ENCODE data around the gene IL9R.
A peak's percentile ranks its signal among the peaks of the same experiment; 100 is the strongest.
"Not testable (repeated sequence)": the region's sequence is repeated elsewhere in the genome, so short reads cannot be mapped to it uniquely, and the experiment has no call there.

The IL9R gene, protein sequence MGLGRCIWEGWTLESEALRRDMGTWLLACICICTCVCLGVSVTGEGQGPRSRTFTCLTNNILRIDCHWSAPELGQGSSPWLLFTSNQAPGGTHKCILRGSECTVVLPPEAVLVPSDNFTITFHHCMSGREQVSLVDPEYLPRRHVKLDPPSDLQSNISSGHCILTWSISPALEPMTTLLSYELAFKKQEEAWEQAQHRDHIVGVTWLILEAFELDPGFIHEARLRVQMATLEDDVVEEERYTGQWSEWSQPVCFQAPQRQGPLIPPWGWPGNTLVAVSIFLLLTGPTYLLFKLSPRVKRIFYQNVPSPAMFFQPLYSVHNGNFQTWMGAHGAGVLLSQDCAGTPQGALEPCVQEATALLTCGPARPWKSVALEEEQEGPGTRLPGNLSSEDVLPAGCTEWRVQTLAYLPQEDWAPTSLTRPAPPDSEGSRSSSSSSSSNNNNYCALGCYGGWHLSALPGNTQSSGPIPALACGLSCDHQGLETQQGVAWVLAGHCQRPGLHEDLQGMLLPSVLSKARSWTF

GRCh38 chrX:155997436-155997835, at the start of gene IL9R:
IL9R (plus strand) TSS chrX:155997696; CDS start chrX:155997760, 64 bp downstream.
- no peak for DNase-seq

GRCh38 chrX:155949098-155949497, 48.4 kb upstream of the IL9R start:
- no peak for DNase-seq

DNA sequence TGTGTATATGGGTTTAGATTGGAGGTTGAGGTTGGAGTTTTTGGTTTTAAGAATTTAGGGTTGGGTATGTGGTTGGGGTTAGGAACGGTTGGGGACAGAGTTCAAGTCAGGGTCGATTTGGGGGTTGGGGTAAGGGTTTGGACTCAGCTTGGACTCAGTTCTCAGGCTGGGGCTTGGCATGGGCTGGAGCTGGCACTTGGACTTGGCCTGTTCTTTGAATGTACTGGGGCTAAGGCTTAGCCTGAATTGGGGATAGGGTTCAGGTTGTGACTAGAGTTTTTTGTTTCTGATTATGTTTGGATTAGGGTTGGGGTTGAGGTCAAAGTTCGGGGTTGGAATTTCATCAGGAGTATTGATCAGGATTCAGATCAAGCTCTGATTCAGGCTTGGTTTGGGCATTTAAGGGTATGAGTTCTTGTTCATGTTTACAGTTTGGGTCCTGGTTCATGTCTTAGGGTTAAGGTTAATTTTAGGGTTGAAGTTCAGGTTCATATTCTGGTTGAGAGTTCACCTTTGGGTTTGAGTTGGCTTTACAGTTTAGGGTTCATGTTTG, 46.2 kb upstream of the IL9R start:
- no peak for DNase-seq

DNA sequence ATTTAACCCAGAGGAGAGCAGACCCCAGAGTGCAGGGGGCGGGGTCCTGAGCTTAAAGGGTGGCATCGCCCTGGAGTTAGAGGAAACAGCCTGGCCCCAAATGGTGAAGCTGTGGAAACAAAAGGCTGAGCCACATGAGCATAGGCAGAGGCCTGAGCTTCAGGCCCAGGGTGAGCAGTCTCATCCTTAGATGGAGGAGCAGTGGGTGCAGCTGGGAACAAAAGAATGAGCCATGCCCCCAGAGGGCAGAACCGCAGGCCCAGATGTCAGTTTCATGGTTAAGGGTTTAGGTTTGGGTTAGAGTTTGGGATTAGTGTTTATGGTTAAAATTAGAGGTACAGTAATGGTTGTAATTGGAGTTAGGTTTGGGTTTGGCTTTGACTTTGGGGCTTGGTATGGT, 44.4 kb upstream of the IL9R start:
- DNase-seq: no peak

DNA sequence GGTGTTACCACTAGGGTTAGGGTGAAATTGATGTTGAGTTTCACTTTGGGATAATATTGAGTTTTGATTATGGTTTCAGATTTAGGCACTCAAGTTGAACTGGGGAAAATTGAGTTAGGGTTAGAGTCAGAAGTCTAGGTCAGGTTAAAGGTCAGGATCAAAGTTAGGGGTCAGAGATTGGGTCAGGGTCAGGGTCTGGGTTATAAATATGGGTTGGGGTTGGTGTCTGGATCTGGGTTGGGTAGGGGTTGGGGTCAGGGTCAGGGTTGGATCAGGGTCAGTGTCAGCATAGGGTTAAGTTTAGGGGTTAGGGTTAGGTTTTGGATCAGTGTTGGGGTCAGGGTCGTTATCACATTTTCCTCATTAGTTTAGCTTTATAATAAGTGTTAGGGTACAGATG, 42.7 kb upstream of the IL9R start:
- DNase-seq: no peak

DNA sequence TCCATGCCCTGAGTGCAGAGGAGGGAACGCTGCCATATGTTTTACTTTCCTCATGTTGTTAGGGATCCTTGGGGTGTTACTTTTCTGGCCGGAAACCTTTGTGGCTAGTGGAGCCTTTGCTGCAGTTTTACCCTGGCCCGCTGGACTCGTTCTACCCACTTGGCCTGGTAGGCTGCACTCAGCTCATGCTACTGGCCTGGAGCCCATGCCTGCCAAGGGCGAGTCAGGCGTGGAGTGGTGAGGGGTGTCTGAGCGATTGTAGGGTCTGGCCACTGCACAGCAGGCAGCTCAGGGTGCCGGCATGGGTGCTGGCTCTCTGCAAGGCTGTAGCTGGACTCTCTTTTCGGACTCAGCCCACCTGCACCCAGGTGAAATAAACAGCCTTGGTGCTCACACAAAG, 41.4 kb upstream of the IL9R start:
- no peak for DNase-seq

GRCh38 chrX:155956649-155957048, 40.8 kb upstream of the IL9R start:
- no peak for DNase-seq

- no peak for DNase-seq
Measured at GRCh38 chrX:155957843-155958242, 39.7 kb upstream of the IL9R start.

DNA sequence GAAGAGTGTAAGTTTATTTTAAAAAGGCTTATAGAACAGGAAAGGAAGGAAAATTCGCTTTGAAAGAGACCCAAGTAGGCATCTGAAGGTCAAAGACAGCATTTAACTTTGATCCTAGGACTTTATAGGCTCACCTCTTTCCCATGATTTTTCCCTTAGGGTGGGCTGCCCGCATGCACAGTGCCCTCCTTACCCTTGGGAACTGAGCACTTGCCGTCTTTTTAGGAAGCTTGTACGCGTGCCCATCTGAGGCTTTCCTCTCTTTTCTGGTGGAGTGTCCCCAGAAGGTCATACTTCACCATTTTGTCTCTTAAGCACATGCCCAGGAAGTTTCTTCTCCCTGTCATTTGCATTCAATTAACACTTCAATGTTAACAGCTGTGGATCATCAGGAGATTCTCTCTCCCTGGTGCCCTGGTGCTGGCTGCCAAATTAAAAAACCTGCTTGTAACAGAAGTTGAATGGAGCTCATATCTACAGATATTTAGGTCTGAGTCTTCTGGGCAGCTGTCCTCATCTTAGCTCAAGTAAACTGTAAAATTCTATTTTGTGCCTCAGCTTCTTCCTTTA, 38.4 kb upstream of the IL9R start:
- no peak for DNase-seq

- no peak for DNase-seq
Measured at GRCh38 chrX:155962906-155963305, 34.6 kb upstream of the IL9R start.

GRCh38 chrX:155966876-155967275, 30.6 kb upstream of the IL9R start:
- DNase-seq: peak in 1 of 2 donors; percentile 39

DNA sequence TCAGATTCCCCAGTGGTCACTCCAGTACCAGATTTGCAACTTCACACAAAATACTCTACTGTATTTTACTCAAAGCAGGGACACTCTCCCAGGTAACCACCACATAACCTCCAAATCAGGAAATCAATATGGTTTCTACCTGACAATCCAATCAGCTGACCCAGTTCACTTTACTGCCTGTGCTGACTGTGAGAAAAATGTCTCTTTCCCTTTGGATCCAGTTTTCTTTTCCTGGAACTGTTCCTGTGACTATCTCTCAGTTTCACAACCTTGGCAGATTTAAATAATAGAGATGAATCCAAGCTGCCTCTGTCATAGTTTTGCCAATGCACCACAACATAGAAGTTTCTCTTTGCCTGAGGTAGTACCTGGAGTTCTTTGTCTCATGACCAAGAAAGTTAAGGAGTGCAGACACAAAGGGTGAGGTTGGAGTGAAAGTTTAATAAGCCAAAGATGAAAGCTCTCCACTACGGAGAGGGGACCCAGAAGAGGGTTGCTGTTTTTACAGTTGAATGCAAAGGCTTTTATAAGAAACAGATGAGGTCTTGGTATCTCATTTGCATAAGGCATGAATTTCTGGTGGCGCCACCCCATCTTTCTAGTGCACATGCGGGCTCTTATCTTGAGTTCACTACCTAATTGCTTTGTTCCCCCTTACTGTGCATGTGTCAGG, 29.7 kb upstream of the IL9R start:
- DNase-seq: no peak

- no peak for DNase-seq
Measured at GRCh38 chrX:155968326-155968661, 29.2 kb upstream of the IL9R start.

- DNase-seq: no peak
Measured at GRCh38 chrX:155968791-155969190, 28.7 kb upstream of the IL9R start.

GRCh38 chrX:155971658-155972057, 25.8 kb upstream of the IL9R start:
- DNase-seq: not testable (repeated sequence)

GRCh38 chrX:155972241-155972640, 25.3 kb upstream of the IL9R start:
- not testable (repeated sequence) for DNase-seq

DNA sequence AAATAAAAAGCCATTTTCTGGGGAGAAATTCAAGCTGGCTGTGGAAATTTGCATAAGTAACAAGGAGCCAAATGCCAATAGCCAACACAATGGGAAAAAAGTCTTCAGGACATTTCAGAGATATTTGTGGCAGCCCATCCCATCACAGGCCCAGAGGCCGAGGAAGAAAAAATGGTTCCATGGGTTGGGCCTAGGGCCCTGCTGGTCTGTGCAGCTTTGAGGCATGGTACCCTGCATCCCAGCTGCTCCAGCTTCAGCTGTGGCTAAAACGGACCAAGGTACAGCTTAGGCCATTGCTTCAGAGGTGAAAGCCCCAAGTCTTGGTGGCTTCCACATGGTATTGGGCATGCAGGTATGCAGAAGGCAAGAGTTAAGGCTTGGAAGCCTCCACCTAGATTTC, 14.2 kb upstream of the IL9R start:
- no peak for DNase-seq

GRCh38 chrX:155985208-155985607, 12.3 kb upstream of the IL9R start:
- no peak for DNase-seq

GRCh38 chrX:155986995-155987394, 10.5 kb upstream of the IL9R start:
- DNase-seq: not testable (repeated sequence)

- DNase-seq: no peak
Measured at GRCh38 chrX:155988859-155989258, 8.6 kb upstream of the IL9R start.

- no peak for DNase-seq
Measured at GRCh38 chrX:155993421-155993820, 4.1 kb upstream of the IL9R start.

GRCh38 chrX:155995321-155995875, 2.1 kb upstream of the IL9R start:
- no peak for DNase-seq

- DNase-seq: no peak
Measured at GRCh38 chrX:155998116-155998515, 620 bp downstream of the IL9R start.

Measured in bone marrow (tissue), 2 donors.